ENCODE data around the gene LRRC61.

DNA sequence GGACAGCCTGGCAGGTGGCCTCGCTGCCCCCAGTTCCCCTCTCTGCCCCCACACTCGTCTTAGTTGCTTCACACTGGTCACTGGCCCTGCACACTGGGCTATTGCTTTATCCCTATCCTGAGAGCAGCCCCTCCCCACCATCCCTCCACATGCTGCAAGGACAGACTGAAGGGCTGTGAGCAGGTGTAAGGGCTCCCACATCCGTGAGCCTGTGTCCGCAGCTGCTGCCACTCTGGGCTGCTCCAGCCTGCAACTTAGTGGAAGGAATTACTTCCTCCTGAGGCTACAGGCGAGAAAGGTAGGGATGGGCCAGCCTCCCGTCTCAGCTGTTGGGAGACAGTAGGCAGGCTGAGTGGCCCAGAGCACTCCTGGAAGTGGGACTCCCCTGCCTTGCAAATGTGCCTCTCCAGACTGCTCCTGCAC, 14.5 kb downstream of the LRRC61 start:
- TF ChIP-seq CTCF (IDR thresholded peaks at IDR 0.05), result no peak
- no peak for TF ChIP-seq POLR2A (IDR thresholded peaks at IDR 0.05)
